Left hindlimb (tissue), 1 donor: Measurements from ENCODE around the gene TRAPPC2.

Experiments used
- DNase-seq: peaks from one replicate; pipeline ENCODE4 v3.0.0-alpha.2; 2018

The TRAPPC2 gene

GRCh38 chrX:13734278-13735172, at the start of gene TRAPPC2, which contains the start of gene OFD1:
Gene TRAPPC2, minus strand, starts transcription at chrX:13734620. Its CDS starts 14,657 bp downstream, at chrX:13719963.
Gene OFD1, plus strand, starts transcription at chrX:13734748. Its CDS starts 324 bp downstream, at chrX:13735072.
- peak; percentile 92 for DNase-seq

- DNase-seq, result no peak
These were observed 46.5 kb upstream of the TRAPPC2 start for GRCh38 chrX:13780868-13781427.

- no peak for DNase-seq
These were observed 44.5 kb upstream of the TRAPPC2 start for GRCh38 chrX:13778916-13779315.

- no peak for DNase-seq
These were observed 42.0 kb upstream of the TRAPPC2 start for GRCh38 chrX:13776387-13776786.

GRCh38 chrX:13775837-13776236, 41.4 kb upstream of the TRAPPC2 start:
- no peak for DNase-seq

GRCh38 chrX:13774696-13775095, 40.3 kb upstream of the TRAPPC2 start:
- DNase-seq, result no peak

- DNase-seq, result no peak
These were observed 35.7 kb upstream of the TRAPPC2 start for GRCh38 chrX:13770013-13770535.

GRCh38 chrX:13768939-13769338, 34.5 kb upstream of the TRAPPC2 start:
- no peak for DNase-seq

- DNase-seq, result no peak
These were observed 30.3 kb upstream of the TRAPPC2 start for GRCh38 chrX:13764765-13765164.

- DNase-seq, result no peak
These were observed 29.9 kb upstream of the TRAPPC2 start for GRCh38 chrX:13764281-13764680.

- no peak for DNase-seq
These were observed 29.1 kb upstream of the TRAPPC2 start for GRCh38 chrX:13763489-13763888.

- DNase-seq, result no peak
These were observed 27.4 kb upstream of the TRAPPC2 start for GRCh38 chrX:13761606-13762414.

GRCh38 chrX:13760426-13760825, 26.0 kb upstream of the TRAPPC2 start:
- no peak for DNase-seq

GRCh38 chrX:13759152-13759718, 24.8 kb upstream of the TRAPPC2 start:
- DNase-seq, result no peak

GRCh38 chrX:13756381-13756780, 22.0 kb upstream of the TRAPPC2 start:
- no peak for DNase-seq

GRCh38 chrX:13755254-13755653, 20.8 kb upstream of the TRAPPC2 start:
- no peak for DNase-seq

GRCh38 chrX:13754765-13755164, 20.3 kb upstream of the TRAPPC2 start:
- DNase-seq, result no peak

GRCh38 chrX:13752646-13753045, 18.2 kb upstream of the TRAPPC2 start:
- DNase-seq, result no peak

- no peak for DNase-seq
These were observed 17.7 kb upstream of the TRAPPC2 start for GRCh38 chrX:13752141-13752540.

GRCh38 chrX:13750812-13751211, 16.4 kb upstream of the TRAPPC2 start:
- DNase-seq, result no peak

GRCh38 chrX:13750204-13750603, 15.8 kb upstream of the TRAPPC2 start:
- no peak for DNase-seq

- no peak for DNase-seq
These were observed 14.1 kb upstream of the TRAPPC2 start for GRCh38 chrX:13748486-13748885.

- no peak for DNase-seq
These were observed 13.4 kb upstream of the TRAPPC2 start for GRCh38 chrX:13747836-13748235.
